ENCODE measurements around the gene FBN1. TPM values are rescaled to one million over a fixed set of nuclear protein-coding genes. Genes with fewer than 3 reads are reported as not detected.

The FBN1 gene
- total and polyA plus RNA-seq, 2 donors (not counting 3 experiments of a cell fraction or from before 2014, with no cell fraction given), result 107 to 111 TPM

- Histone ChIP-seq H4K20me1 (replicated peaks; ENCODE audit: control insufficient read depth, extremely low read depth, insufficient read depth, low read length) (no peaks in the 10 kb centered on the region), H3K27me3 (ENCODE audit: control insufficient read depth in 2 of 2, insufficient read depth in 2 of 2, low read length in 2 of 2) (no peaks in the 10 kb centered on the region), H2AFZ (ENCODE audit: low read depth, low read length) (no peak overlapping the region), H3K9ac (replicated peaks; ENCODE audit: extremely low read depth, insufficient read depth, low read length) (no peak overlapping the region), H3K4me1 (ENCODE audit: control insufficient read depth, extremely low read depth, insufficient read depth, low read length) (peaks cover 26% of the 10 kb centered on the region), H3K4me2 (ENCODE audit: insufficient read depth, low read length) (no peak overlapping the region), H3K27ac (ENCODE audit: insufficient read depth, low read depth, low read length) (no peak overlapping the region), H3K9me1 (replicated peaks; ENCODE audit: control insufficient read depth, extremely low read depth, insufficient read depth, low read length) (no peaks in the 10 kb centered on the region), H3K79me2 (ENCODE audit: control insufficient read depth, insufficient read depth, low read length) (no peaks in the 10 kb centered on the region), H3K4me3 (replicated peaks in 1 of 3; ENCODE audit: insufficient read depth in 1 of 3, low read depth in 1 of 3, low read length in 3 of 3) (no peak overlapping the region), H3K9me3 (replicated peaks; ENCODE audit: control insufficient read depth, insufficient read depth, low read length) (no peaks in the 10 kb centered on the region), H3K36me3 (ENCODE audit: control insufficient read depth in 2 of 2, extremely low read depth in 1 of 2, insufficient read depth in 2 of 2, low read length in 2 of 2) (peaks cover 0 to 9% of the 10 kb centered on the region in 2 experiments)
- DNase-seq (ENCODE audit: low read depth, low spot score), result no peak
- intact Hi-C loops (cut with micrococcal nuclease), result loop anchor here (5.0 kb wide), 1 partner anchor 149 kb away; no protein-coding TSS in a partner anchor
- ChIA-PET CTCF (interaction anchor here (1.4 kb wide), 1 partner anchor 9 kb away, joined by 4 read pairs; no protein-coding TSS in a partner anchor), POLR2A (no interaction called here)
- dilution Hi-C loops (cut with MboI; ENCODE audit: extremely low pct_ligation_motif_present, low sequenced_read_pairs), result no loop called here
- TF ChIP-seq POLR2A (IDR thresholded peaks at IDR 0.05; ENCODE audit: low read depth, low read length) (no peak), FOS (IDR thresholded peaks at IDR 0.05; ENCODE audit: borderline replicate concordance, insufficient read depth, low read length) (no peak), MYC (IDR thresholded peaks at IDR 0.05; ENCODE audit: low read depth, low read length) (no peak), EZH2 (IDR thresholded peaks at IDR 0.05; ENCODE audit: borderline replicate concordance, low read depth, low read length, severe bottlenecking) (no peak), JUN (IDR thresholded peaks at IDR 0.05; ENCODE audit: borderline replicate concordance, insufficient read depth, insufficient read length, low read depth) (no peak), POLR2AphosphoS5 (IDR thresholded peaks at IDR 0.05; ENCODE audit: insufficient read depth, low read depth, low read length) (no peak), GATA2 (IDR thresholded peaks at IDR 0.05; ENCODE audit: insufficient read depth, insufficient read length, low read depth, low read length) (no peak)
- TF ChIP-seq, protein P1, sequence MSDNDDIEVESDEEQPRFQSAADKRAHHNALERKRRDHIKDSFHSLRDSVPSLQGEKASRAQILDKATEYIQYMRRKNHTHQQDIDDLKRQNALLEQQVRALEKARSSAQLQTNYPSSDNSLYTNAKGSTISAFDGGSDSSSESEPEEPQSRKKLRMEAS (IDR thresholded peaks at IDR 0.05; ENCODE audit: insufficient read depth, insufficient read length), result no peak
- TF ChIP-seq, protein P2, sequence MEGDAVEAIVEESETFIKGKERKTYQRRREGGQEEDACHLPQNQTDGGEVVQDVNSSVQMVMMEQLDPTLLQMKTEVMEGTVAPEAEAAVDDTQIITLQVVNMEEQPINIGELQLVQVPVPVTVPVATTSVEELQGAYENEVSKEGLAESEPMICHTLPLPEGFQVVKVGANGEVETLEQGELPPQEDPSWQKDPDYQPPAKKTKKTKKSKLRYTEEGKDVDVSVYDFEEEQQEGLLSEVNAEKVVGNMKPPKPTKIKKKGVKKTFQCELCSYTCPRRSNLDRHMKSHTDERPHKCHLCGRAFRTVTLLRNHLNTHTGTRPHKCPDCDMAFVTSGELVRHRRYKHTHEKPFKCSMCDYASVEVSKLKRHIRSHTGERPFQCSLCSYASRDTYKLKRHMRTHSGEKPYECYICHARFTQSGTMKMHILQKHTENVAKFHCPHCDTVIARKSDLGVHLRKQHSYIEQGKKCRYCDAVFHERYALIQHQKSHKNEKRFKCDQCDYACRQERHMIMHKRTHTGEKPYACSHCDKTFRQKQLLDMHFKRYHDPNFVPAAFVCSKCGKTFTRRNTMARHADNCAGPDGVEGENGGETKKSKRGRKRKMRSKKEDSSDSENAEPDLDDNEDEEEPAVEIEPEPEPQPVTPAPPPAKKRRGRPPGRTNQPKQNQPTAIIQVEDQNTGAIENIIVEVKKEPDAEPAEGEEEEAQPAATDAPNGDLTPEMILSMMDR (IDR thresholded peaks at IDR 0.05; ENCODE audit: extremely low read depth in 1 of 2, insufficient read depth in 1 of 2, low read depth in 1 of 2, low read length in 2 of 2), result no peak
- no TSS peak for BruUV-seq (replicated peaks)
- FAIRE-seq, result no peak
Measured at GRCh38 chr15:48601095-48601494, 44.4 kb downstream of the FBN1 start.

All from endothelial cell of umbilical vein (primary cell).